ENCODE data around the gene PLXDC2.
A peak's percentile ranks its signal among the peaks of the same experiment; 100 is the strongest.

Gene PLXDC2

GRCh38 chr10:20090831-20091230 is 274.6 kb downstream of the PLXDC2 start:
- DNase-seq (ENCODE audit: low read depth, low spot score) = no peak
- H3K27ac ChIP-seq = no peak overlapping the region

- DNase-seq (ENCODE audit: low read depth, low spot score) = no peak
- H3K27ac ChIP-seq = no peak overlapping the region
These were observed 275.5 kb downstream of the PLXDC2 start for GRCh38 chr10:20091698-20092097.

- DNase-seq (ENCODE audit: low read depth, low spot score) = no peak
- no peak overlapping the region for H3K27ac ChIP-seq
These were observed 277.4 kb downstream of the PLXDC2 start for GRCh38 chr10:20093600-20093999.

- DNase-seq (ENCODE audit: low read depth, low spot score) = no peak
- H3K27ac ChIP-seq = no peak overlapping the region
These were observed 278.2 kb downstream of the PLXDC2 start for GRCh38 chr10:20094226-20094976.

GRCh38 chr10:20100171-20100570 is 283.9 kb downstream of the PLXDC2 start:
- no peak overlapping the region for H3K27ac ChIP-seq
- no peak for DNase-seq (ENCODE audit: low read depth, low spot score)

GRCh38 chr10:20105236-20105635 is 289.0 kb downstream of the PLXDC2 start:
- no peak for DNase-seq (ENCODE audit: low read depth, low spot score)
- H3K27ac ChIP-seq = no peak overlapping the region

- H3K27ac ChIP-seq = no peak overlapping the region
- DNase-seq (ENCODE audit: low read depth, low spot score) = no peak
These were observed 289.7 kb downstream of the PLXDC2 start for GRCh38 chr10:20105931-20106330.

- H3K27ac ChIP-seq = no peak overlapping the region
- DNase-seq (ENCODE audit: low read depth, low spot score) = no peak
These were observed 291.8 kb downstream of the PLXDC2 start for GRCh38 chr10:20108021-20108420.

- no peak for DNase-seq (ENCODE audit: low read depth, low spot score)
- H3K27ac ChIP-seq = no peak overlapping the region
These were observed 293.4 kb downstream of the PLXDC2 start for GRCh38 chr10:20109613-20110012.

GRCh38 chr10:20110125-20111100 is 294.2 kb downstream of the PLXDC2 start:
- DNase-seq (ENCODE audit: low read depth, low spot score) = no peak
- H3K27ac ChIP-seq = no peak overlapping the region

- no peak for DNase-seq (ENCODE audit: low read depth, low spot score)
- no peak overlapping the region for H3K27ac ChIP-seq
These were observed 297.9 kb downstream of the PLXDC2 start for GRCh38 chr10:20114179-20114578.

- DNase-seq (ENCODE audit: low read depth, low spot score) = no peak
- H3K27ac ChIP-seq = no peak overlapping the region
These were observed 299.7 kb downstream of the PLXDC2 start for GRCh38 chr10:20115894-20116293.

GRCh38 chr10:20117471-20117870 is 301.2 kb downstream of the PLXDC2 start:
- H3K27ac ChIP-seq = no peak overlapping the region
- DNase-seq (ENCODE audit: low read depth, low spot score) = no peak

GRCh38 chr10:20118119-20118518 is 301.9 kb downstream of the PLXDC2 start:
- no peak for DNase-seq (ENCODE audit: low read depth, low spot score)
- no peak overlapping the region for H3K27ac ChIP-seq

GRCh38 chr10:20128811-20129210 is 312.6 kb downstream of the PLXDC2 start:
- no peak overlapping the region for H3K27ac ChIP-seq
- no peak for DNase-seq (ENCODE audit: low read depth, low spot score)

GRCh38 chr10:20132816-20133215 is 316.6 kb downstream of the PLXDC2 start:
- DNase-seq (ENCODE audit: low read depth, low spot score) = no peak
- H3K27ac ChIP-seq = no peak overlapping the region

GRCh38 chr10:20133669-20134189 is 317.5 kb downstream of the PLXDC2 start:
- H3K27ac ChIP-seq = no peak overlapping the region

GRCh38 chr10:20142311-20142710 is 326.1 kb downstream of the PLXDC2 start:
- no peak overlapping the region for H3K27ac ChIP-seq
- DNase-seq (ENCODE audit: low read depth, low spot score) = no peak

More at GRCh38 chr10:20133669-20134189, 317.5 kb downstream of the PLXDC2 start:
- DNase-seq (ENCODE audit: low read depth, low spot score) = no peak

GRCh38 chr10:20144268-20144667 is 328.0 kb downstream of the PLXDC2 start:
- peak overlapping the region; percentile 12 for H3K27ac ChIP-seq
- no peak for DNase-seq (ENCODE audit: low read depth, low spot score)

GRCh38 chr10:20146004-20146403 is 329.8 kb downstream of the PLXDC2 start:
- H3K27ac ChIP-seq = no peak overlapping the region
- DNase-seq (ENCODE audit: low read depth, low spot score) = no peak

GRCh38 chr10:20147684-20148083 is 331.5 kb downstream of the PLXDC2 start:
- no peak for DNase-seq (ENCODE audit: low read depth, low spot score)
- no peak overlapping the region for H3K27ac ChIP-seq

Data from epithelial cell of prostate (primary cell).